HepG2 (cell line): ENCODE data around the gene EEF2. TPM values are rescaled to one million over a fixed set of nuclear protein-coding genes. Genes with fewer than 3 reads are reported as not detected.

Source experiments
- ADNP ChIP-seq: sonication (generic); formaldehyde crosslinking; IDR thresholded peaks from 2 replicates; pipeline ENCODE4 v1.4.0; 2020; ENCODE audit warnings: missing genetic modification reagents
- ARID2 ChIP-seq: sonication (generic); formaldehyde crosslinking; IDR thresholded peaks from 2 replicates; pipeline ENCODE4 v1.8.1; 2022; ENCODE audit warnings: mild to moderate bottlenecking, missing genetic modification reagents, borderline replicate concordance
- ATAD3A ChIP-seq: sonication (generic); formaldehyde crosslinking; IDR thresholded peaks from 2 replicates; pipeline ENCODE4 v1.4.0; 2020; ENCODE audit warnings: missing genetic modification reagents
- CREB1 ChIP-seq, 2 experiments: fragments of 450-650 bp in 1 of 2; IDR thresholded peaks; 2 replicates each; pipeline ENCODE4 v1.6.1; 2016 to 2017; ENCODE audit warnings: control low read depth in 1 of 2, mild to moderate bottlenecking in 1 of 2, missing compliant biosample characterization in 1 of 2, missing genetic modification characterization in 1 of 2
- DMAP1 ChIP-seq: IDR thresholded peaks from 2 replicates; pipeline ENCODE4 v1.6.1; 2016
- DNMT3B ChIP-seq: conservative IDR thresholded peaks from 2 replicates; pipeline ENCODE4 v1.6.1; 2016; ENCODE audit warnings: missing biosample characterization, control low read depth
- NBN ChIP-seq: fragments of 450-650 bp; conservative IDR thresholded peaks from 2 replicates; pipeline ENCODE4 v1.6.1; 2017
- SETDB1 ChIP-seq: sonication (generic); formaldehyde crosslinking; IDR thresholded peaks from 2 replicates; pipeline ENCODE4 v1.5.1; 2020; ENCODE audit warnings: missing genetic modification reagents, mild to moderate bottlenecking, borderline replicate concordance
- SIX1 ChIP-seq: sonication (generic); formaldehyde crosslinking; IDR thresholded peaks from 2 replicates; pipeline ENCODE4 v1.4.0; 2020; ENCODE audit warnings: missing genetic modification reagents, borderline replicate concordance
- SSRP1 ChIP-seq: IDR thresholded peaks from 2 replicates; pipeline ENCODE4 v1.6.1; 2016; ENCODE audit warnings: control low read depth
- SYNCRIP ChIP-seq: fragments of 200-400 bp; formaldehyde crosslinking; IDR thresholded peaks from 2 replicates; pipeline ENCODE4 v1.6.1; 2018; ENCODE audit warnings: mild to moderate bottlenecking, low read depth, low read length; ENCODE audit not compliant: insufficient read depth
- TBX2 ChIP-seq: sonication (generic); formaldehyde crosslinking; IDR thresholded peaks from 2 replicates; pipeline ENCODE4 v1.5.0; 2020; ENCODE audit warnings: missing genetic modification reagents, mild to moderate bottlenecking, borderline replicate concordance
- ZFY ChIP-seq: sonication (generic); formaldehyde crosslinking; IDR thresholded peaks from 2 replicates; pipeline ENCODE4 v1.4.0; 2020; ENCODE audit warnings: missing genetic modification reagents
- ZNF335 ChIP-seq: sonication (generic); formaldehyde crosslinking; IDR thresholded peaks from 2 replicates; pipeline ENCODE4 v1.4.0; 2020; ENCODE audit warnings: missing genetic modification reagents
- ZNF569 ChIP-seq: sonication (generic); formaldehyde crosslinking; IDR thresholded peaks from 2 replicates; pipeline ENCODE4 v1.5.0; 2020; ENCODE audit warnings: mild to moderate bottlenecking, missing genetic modification reagents, moderate library complexity, borderline replicate concordance
- ZNF589 ChIP-seq: sonication (generic); formaldehyde crosslinking; conservative IDR thresholded peaks from 2 replicates; pipeline ENCODE4 v1.8.0; 2022; ENCODE audit warnings: mild to moderate bottlenecking, moderate library complexity, missing genetic modification reagents
- ZNF605 ChIP-seq: sonication (generic); formaldehyde crosslinking; IDR thresholded peaks from 2 replicates; pipeline ENCODE4 v1.8.0; 2022; ENCODE audit warnings: mild to moderate bottlenecking, missing genetic modification reagents
- ZNF782 ChIP-seq: sonication (generic); formaldehyde crosslinking; IDR thresholded peaks from 2 replicates; pipeline ENCODE4 v1.4.0; 2020; ENCODE audit warnings: missing genetic modification reagents, mild to moderate bottlenecking, borderline replicate concordance
- ZNF879 ChIP-seq: sonication (generic); formaldehyde crosslinking; IDR thresholded peaks from 2 replicates; pipeline ENCODE4 v1.8.1; 2023; ENCODE audit warnings: missing genetic modification reagents
- polyA plus RNA-seq, 8 experiments: library from polyadenylated mRNA; depleted of rRNA in 3 of 8; stranded (reverse) in 7 of 8; unstranded in 1 of 8; fragments of >200 nt; fragmentation: Illumina TruSeq in 4 of 8; extraction: Trizol in 4 of 8; gene quantifications; 2 replicates each; pipeline versions ENCODE4 v1.2.1 to v1.2.3, GENCODE V29; 2011 to 2016; ENCODE audit warnings: low read depth in 4 of 8, missing spikeins in 1 of 8, mixed read lengths in 1 of 8; ENCODE audit not compliant: insufficient read depth in 1 of 8
- total RNA-seq, 5 experiments: library from RNA; depleted of rRNA; stranded (reverse); fragments of >200 nt; fragmentation: Illumina TruSeq; extraction: Trizol; gene quantifications; 2 replicates each; pipeline ENCODE4 v1.2.3, GENCODE V29; 2016; ENCODE audit warnings: low read depth in 1 of 5
- TF ChIP-seq, protein P1 (sequence below): sonication (generic); formaldehyde crosslinking; IDR thresholded peaks from 2 replicates; pipeline ENCODE4 v1.5.0; 2020; ENCODE audit warnings: missing genetic modification reagents, mild to moderate bottlenecking, borderline replicate concordance
- TF ChIP-seq, protein P2 (sequence below): sonication (generic); formaldehyde crosslinking; IDR thresholded peaks from 2 replicates; pipeline ENCODE4 v1.5.0; 2020; ENCODE audit warnings: missing genetic modification reagents
- TF ChIP-seq, protein P3 (sequence below): sonication (generic); formaldehyde crosslinking; IDR thresholded peaks from 2 replicates; pipeline ENCODE4 v1.8.1; 2022; ENCODE audit warnings: mild to moderate bottlenecking, missing genetic modification reagents
- TF ChIP-seq, protein P4 (sequence below): sonication (generic); formaldehyde crosslinking; IDR thresholded peaks from 2 replicates; pipeline ENCODE4 v1.8.0; 2022; ENCODE audit warnings: mild to moderate bottlenecking, missing genetic modification reagents, borderline replicate concordance
- TF ChIP-seq, protein P5 (sequence below): sonication (generic); formaldehyde crosslinking; IDR thresholded peaks from 2 replicates; pipeline ENCODE4 v1.5.1; 2020; ENCODE audit warnings: missing genetic modification reagents, mild to moderate bottlenecking, borderline replicate concordance

Gene EEF2
- total and polyA plus RNA-seq, 2 of the 13 experiments (the other 11 are each of a cell fraction or from before 2014, with no cell fraction given), result 1,441 to 1,777 TPM

DNA sequence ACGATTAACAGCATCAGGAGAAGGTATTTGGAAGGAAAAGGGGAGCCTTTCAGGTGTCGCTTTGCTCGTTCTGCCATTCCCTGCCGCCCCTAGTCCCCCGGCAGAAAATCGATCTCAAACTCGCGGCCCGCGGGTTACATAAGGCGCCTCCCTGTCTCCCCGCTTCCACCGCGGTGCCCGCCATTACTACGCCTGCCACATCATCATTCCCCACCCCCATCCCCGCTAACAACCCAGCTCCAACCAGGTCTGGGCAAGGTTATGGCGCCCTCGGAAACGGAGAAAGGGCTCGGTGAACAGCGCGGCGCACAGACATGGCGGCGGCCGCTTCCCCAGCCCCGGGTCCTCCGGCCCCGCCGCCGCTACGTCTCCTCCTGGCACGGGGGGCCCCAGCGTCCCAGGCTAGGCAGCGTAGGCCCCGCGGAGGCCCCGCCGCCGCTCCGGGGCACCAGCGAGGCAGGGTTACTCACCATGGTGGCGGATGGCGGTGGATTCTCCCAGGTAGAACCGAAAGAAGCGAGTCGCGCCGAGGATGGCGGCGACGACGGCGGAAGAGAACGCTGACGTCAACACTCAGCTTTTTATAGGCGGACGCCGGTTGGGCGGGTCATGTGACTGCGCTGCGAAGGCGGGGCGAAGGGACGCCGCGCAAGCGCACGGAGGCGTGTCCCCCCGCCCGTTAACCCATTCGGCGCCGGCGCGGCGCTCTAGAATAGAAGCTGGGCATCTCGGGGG is at the start of gene EEF2 (continued):
- TF ChIP-seq CREB1 (IDR thresholded peaks at IDR 0.05) (peak; percentile 92), CREB1 (CRISPR knock-in tag; IDR thresholded peaks at IDR 0.05) (peak; percentile 86), ZNF335 (CRISPR knock-in tag) (0 out of 2 replicates have a peak, but pooled peaks have one; percentile 29), SETDB1 (CRISPR knock-in tag) (no peak), ARID2 (CRISPR knock-in tag) (peak; percentile 56; the same call in 1 of the 2 replicates), DMAP1 (CRISPR knock-in tag) (peak; percentile 89), SIX1 (no peak), SYNCRIP (no peak), ZNF569 (CRISPR knock-in tag) (no peak; the same call in 1 of the 2 replicates), TBX2 (CRISPR knock-in tag) (peak; percentile 56; the same call in 1 of the 2 replicates), ZNF589 (peak; percentile 93), DNMT3B (peak; percentile 96), ZNF782 (no peak), SSRP1 (CRISPR knock-in tag) (no peak), ATAD3A (CRISPR knock-in tag) (no peak), ADNP (no peak), ZFY (CRISPR knock-in tag) (peak; percentile 87), NBN (no peak), ZNF879 (CRISPR knock-in tag) (peak; percentile 91), ZNF605 (CRISPR knock-in tag) (no peak; the same call in none of the 2 replicates)
- TF ChIP-seq, protein P1, sequence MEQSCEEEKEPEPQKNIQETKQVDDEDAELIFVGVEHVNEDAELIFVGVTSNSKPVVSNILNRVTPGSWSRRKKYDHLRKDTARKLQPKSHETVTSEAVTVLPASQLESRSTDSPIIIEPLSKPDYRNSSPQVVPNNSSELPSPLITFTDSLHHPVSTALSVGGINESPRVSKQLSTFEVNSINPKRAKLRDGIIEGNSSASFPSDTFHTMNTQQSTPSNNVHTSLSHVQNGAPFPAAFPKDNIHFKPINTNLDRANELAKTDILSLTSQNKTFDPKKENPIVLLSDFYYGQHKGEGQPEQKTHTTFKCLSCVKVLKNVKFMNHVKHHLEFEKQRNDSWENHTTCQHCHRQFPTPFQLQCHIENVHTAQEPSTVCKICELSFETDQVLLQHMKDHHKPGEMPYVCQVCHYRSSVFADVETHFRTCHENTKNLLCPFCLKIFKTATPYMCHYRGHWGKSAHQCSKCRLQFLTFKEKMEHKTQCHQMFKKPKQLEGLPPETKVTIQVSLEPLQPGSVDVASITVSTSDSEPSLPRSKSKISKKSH (CRISPR knock-in tag), result peak; percentile 83; the same call in 1 of the 2 replicates
- TF ChIP-seq, protein P2, sequence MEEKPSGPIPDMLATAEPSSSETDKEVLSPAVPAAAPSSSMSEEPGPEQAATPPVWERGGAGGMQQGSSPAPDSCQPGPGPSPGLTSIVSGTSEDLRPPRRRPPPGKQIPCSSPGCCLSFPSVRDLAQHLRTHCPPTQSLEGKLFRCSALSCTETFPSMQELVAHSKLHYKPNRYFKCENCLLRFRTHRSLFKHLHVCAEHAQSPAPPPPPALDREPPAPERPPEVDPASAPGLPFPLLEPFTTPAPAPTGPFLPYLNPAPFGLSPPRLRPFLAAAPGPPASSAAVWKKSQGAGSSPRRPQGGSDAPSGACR (CRISPR knock-in tag), result peak; percentile 67; the same call in 1 of the 2 replicates
- TF ChIP-seq, protein P3, sequence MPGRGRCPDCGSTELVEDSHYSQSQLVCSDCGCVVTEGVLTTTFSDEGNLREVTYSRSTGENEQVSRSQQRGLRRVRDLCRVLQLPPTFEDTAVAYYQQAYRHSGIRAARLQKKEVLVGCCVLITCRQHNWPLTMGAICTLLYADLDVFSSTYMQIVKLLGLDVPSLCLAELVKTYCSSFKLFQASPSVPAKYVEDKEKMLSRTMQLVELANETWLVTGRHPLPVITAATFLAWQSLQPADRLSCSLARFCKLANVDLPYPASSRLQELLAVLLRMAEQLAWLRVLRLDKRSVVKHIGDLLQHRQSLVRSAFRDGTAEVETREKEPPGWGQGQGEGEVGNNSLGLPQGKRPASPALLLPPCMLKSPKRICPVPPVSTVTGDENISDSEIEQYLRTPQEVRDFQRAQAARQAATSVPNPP, result 0 out of 2 replicates have a peak, but pooled peaks have one; percentile 75
- TF ChIP-seq, protein P4, sequence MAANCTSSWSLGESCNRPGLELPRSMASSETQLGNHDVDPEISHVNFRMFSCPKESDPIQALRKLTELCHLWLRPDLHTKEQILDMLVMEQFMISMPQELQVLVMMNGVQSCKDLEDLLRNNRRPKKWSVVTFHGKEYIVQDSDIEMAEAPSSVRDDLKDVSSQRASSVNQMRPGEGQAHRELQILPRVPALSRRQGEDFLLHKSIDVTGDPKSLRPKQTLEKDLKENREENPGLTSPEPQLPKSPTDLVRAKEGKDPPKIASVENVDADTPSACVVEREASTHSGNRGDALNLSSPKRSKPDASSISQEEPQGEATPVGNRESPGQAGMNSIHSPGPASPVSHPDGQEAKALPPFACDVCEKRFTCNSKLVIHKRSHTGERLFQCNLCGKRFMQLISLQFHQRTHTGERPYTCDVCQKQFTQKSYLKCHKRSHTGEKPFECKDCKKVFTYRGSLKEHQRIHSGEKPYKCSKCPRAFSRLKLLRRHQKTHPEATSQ (CRISPR knock-in tag), result peak; percentile 95; the same call in 1 of the 2 replicates
- TF ChIP-seq, protein P5, sequence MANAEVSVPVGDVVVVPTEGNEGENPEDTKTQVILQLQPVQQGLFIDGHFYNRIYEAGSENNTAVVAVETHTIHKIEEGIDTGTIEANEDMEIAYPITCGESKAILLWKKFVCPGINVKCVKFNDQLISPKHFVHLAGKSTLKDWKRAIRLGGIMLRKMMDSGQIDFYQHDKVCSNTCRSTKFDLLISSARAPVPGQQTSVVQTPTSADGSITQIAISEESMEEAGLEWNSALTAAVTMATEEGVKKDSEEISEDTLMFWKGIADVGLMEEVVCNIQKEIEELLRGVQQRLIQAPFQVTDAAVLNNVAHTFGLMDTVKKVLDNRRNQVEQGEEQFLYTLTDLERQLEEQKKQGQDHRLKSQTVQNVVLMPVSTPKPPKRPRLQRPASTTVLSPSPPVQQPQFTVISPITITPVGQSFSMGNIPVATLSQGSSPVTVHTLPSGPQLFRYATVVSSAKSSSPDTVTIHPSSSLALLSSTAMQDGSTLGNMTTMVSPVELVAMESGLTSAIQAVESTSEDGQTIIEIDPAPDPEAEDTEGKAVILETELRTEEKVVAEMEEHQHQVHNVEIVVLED (CRISPR knock-in tag), result peak; percentile 93
